Neural crest cell (in vitro differentiated cells): ENCODE results near the gene SMARCC1. TPM values are rescaled to one million over a fixed set of nuclear protein-coding genes. Genes with fewer than 3 reads are reported as not detected.

Experiments used
- DNase-seq: peaks from one replicate; pipeline ENCODE4 v3.0.0; 2021; ENCODE audit warnings: low read depth, mixed read lengths, low spot score
- H3K27ac Mint-ChIP-seq: one replicate; pipeline ENCODE4 v1.8.0; 2021; ENCODE audit warnings: mild to moderate bottlenecking, mixed read lengths; ENCODE audit not compliant: unreplicated experiment
- H3K27me3 Mint-ChIP-seq: 2 replicates; pipeline ENCODE4 v1.8.0; 2021; ENCODE audit warnings: low read depth, mild to moderate bottlenecking, mixed read lengths
- H3K36me3 Mint-ChIP-seq: 2 replicates; pipeline ENCODE4 v1.8.0; 2021; ENCODE audit warnings: low read depth, mild to moderate bottlenecking, mixed read lengths
- H3K4me1 Mint-ChIP-seq: 2 replicates; pipeline ENCODE4 v1.8.0; 2021; ENCODE audit warnings: mixed read lengths
- H3K4me3 Mint-ChIP-seq: one replicate; pipeline ENCODE4 v1.8.0; 2021; ENCODE audit warnings: mild to moderate bottlenecking, mixed read lengths
- H3K9me3 Mint-ChIP-seq: 2 replicates; pipeline ENCODE4 v1.8.0; 2021; ENCODE audit warnings: mixed read lengths
- total RNA-seq: library from RNA; stranded (reverse); gene quantifications from 2 replicates; pipeline ENCODE4 v1.2.1, GENCODE V29; 2021
- TF ChIP-seq, protein P1 (sequence below): fragments of 200-600 bp; sonication (generic); conservative IDR thresholded peaks from 2 replicates; pipeline ENCODE4 v1.5.0; 2021; ENCODE audit warnings: antibody characterized with exemption, mild to moderate bottlenecking

SMARCC1 gene
- total RNA-seq, 1 donor from 2014 or later: 281 TPM

DNA sequence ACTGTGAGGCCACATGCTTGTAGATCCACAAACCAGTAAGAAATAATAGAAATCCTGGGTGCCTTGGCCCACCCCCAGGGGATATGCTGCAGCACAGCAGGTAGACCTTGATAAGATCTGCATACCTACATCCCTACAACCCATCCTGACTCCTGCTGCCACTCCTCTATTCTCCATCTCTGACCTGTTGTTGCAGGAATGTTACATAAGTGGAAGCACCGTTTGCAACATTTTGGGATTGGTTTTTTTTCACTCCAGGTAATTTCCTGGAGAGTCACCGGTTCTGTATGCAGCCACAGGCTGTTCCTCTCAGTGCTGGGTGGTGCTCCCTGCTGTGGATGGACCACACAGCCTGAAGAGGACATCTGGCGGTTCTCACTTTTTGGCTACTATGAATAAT is 186.9 kb downstream of the SMARCC1 start:
- H3K4me3 Mint-ChIP-seq: no peak overlapping the region
- no peaks in the 10 kb centered on the region for H3K27me3 Mint-ChIP-seq
- H3K27ac Mint-ChIP-seq: no peak overlapping the region
- TF ChIP-seq, protein P1, sequence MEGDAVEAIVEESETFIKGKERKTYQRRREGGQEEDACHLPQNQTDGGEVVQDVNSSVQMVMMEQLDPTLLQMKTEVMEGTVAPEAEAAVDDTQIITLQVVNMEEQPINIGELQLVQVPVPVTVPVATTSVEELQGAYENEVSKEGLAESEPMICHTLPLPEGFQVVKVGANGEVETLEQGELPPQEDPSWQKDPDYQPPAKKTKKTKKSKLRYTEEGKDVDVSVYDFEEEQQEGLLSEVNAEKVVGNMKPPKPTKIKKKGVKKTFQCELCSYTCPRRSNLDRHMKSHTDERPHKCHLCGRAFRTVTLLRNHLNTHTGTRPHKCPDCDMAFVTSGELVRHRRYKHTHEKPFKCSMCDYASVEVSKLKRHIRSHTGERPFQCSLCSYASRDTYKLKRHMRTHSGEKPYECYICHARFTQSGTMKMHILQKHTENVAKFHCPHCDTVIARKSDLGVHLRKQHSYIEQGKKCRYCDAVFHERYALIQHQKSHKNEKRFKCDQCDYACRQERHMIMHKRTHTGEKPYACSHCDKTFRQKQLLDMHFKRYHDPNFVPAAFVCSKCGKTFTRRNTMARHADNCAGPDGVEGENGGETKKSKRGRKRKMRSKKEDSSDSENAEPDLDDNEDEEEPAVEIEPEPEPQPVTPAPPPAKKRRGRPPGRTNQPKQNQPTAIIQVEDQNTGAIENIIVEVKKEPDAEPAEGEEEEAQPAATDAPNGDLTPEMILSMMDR: no peak
- peaks cover 27% of the 10 kb centered on the region for H3K36me3 Mint-ChIP-seq
- peaks cover 3% of the 10 kb centered on the region for H3K4me1 Mint-ChIP-seq
- DNase-seq: no peak
- H3K9me3 Mint-ChIP-seq: no peaks in the 10 kb centered on the region

DNA sequence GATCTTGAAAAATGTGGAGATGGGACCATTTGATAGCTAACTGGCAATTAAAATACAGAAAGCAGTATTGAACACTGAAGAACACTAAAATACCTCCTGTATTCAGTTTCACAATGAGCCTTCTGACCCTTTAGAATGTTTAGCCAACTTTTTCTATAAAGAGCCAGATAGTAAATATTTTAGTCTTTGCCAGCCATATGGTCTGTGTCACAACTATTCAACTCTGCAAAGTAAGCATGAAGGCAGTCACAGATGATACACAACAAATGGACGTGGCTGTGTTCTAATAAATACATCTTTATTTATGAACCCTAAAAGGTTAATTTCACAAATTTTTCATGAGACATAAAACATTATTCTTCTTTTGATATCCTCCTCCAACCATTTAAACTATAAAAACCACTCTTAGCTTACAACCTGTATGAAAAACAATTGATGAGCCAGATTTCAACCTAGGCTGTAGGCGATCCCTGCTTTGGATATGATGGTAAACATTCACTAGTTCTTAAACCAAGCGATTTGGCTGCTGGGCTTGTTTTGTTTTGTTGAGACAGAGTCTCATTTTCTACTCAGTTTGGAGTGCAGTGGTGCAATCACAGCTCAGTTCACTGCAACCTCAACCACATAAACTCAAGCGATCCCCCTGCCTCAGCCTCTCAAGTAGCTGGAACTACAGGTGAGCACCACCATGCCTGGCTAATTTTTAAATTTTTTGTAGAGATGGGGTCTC is 189.5 kb downstream of the SMARCC1 start:
- TF ChIP-seq, protein P1: no peak
- no peaks in the 10 kb centered on the region for H3K4me1 Mint-ChIP-seq
- H3K27me3 Mint-ChIP-seq: no peaks in the 10 kb centered on the region
- DNase-seq: no peak
- peaks cover 33% of the 10 kb centered on the region for H3K36me3 Mint-ChIP-seq
- no peak overlapping the region for H3K4me3 Mint-ChIP-seq
- H3K27ac Mint-ChIP-seq: no peak overlapping the region
- no peaks in the 10 kb centered on the region for H3K9me3 Mint-ChIP-seq

DNA sequence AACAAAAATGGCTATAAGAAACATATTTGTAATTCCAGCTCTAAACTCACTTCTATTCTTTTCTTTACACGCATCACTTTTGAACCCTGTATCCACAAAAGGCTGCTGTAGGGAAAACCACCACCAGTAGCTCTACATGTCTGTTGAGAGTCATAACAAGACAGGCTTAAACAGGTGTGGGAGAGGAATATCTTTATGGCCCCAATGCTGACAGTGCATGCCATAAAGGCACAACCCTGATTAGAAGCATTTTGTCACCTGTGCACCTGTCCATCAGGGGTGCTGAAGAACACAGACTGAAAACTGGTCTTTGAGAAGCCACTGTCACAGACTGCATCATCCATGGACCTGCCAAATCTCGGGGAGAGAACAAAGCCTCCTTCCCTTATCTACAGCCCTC is 191.5 kb downstream of the SMARCC1 start:
- Mint-ChIP-seq H3K27ac (no peak overlapping the region), H3K4me3 (no peak overlapping the region), H3K4me1 (no peaks in the 10 kb centered on the region), H3K36me3 (peaks cover 37% of the 10 kb centered on the region), H3K9me3 (no peaks in the 10 kb centered on the region), H3K27me3 (no peaks in the 10 kb centered on the region)
- DNase-seq: no peak
- TF ChIP-seq, protein P1: no peak

DNA sequence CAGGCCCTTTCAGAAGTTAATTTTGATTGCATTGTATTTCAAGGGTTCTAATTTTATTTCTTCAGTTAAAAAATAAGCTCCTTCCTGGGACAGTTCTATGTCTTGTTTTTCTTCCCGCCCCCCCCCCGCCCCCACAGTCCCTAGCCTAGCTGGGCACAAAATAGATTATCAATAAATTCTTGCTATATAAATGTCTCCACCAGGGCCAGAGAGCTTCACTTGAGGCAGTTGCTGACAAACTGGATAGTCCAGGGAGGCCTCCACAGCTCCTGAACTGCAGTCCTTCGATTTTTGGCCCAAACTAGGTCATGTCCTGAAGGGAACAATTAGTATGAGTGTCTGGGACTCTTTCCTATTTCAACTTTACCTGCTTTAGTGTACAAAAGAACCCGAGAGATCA is 193.1 kb downstream of the SMARCC1 start:
- Mint-ChIP-seq H3K9me3 (no peaks in the 10 kb centered on the region), H3K36me3 (peaks cover 40% of the 10 kb centered on the region), H3K4me3 (peak overlapping the region; percentile 5), H3K27ac (no peak overlapping the region), H3K4me1 (no peaks in the 10 kb centered on the region), H3K27me3 (peaks cover under 1% of the 10 kb centered on the region)
- TF ChIP-seq, protein P1: no peak
- no peak for DNase-seq

DNA sequence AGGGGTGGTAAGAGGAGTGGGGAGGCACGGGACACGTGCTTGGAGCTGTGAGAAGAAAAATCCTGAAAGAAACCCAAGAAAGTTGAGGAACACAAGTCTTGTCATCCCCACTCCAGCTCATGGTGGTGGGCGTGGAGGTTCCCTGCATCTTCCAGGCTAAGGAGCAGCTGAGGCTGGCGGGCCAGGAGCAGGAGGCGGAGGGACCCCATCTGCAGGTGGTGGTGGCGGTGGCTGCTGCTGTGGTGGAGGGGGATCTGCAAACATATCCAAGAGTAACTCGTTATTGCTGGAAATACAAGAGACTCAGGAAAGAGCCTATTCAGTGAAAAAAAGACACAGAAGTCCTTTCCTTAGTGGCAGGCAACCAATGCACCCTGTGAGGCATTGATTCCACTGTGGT is 193.6 kb downstream of the SMARCC1 start:
- peaks cover 5% of the 10 kb centered on the region for H3K27me3 Mint-ChIP-seq
- no peaks in the 10 kb centered on the region for H3K4me1 Mint-ChIP-seq
- H3K9me3 Mint-ChIP-seq: no peaks in the 10 kb centered on the region
- no peak overlapping the region for H3K4me3 Mint-ChIP-seq
- peaks cover 44% of the 10 kb centered on the region for H3K36me3 Mint-ChIP-seq
- no peak overlapping the region for H3K27ac Mint-ChIP-seq
- DNase-seq: no peak
- TF ChIP-seq, protein P1: no peak
